CD8-positive, alpha-beta memory T cell (primary cell): Measurements from ENCODE around the gene AZIN2. TPM values are rescaled to one million over a fixed set of nuclear protein-coding genes. Genes with fewer than 3 reads are reported as not detected.

Experiments
- CTCF ChIA-PET: fragments of 350-600 bp; sonication (Branson Sonifier 250); formaldehyde crosslinking; loops from one replicate; lab custom pipeline; 2021; ENCODE audit warnings: antibody characterized with exemption; lab: Charles Lee
- POLR2A ChIA-PET: fragments of 350-600 bp; sonication (Branson Sonifier 250); formaldehyde crosslinking; loops from one replicate; lab custom pipeline; 2021; ENCODE audit warnings: antibody characterized with exemption; lab: Charles Lee
- DNase-seq, 5 donors: peaks; one replicate each; pipeline versions ENCODE4 v3.0.0 to v3.0.0-alpha.2; 2020 to 2022; ENCODE audit warnings: mixed read lengths in 1 of 5
- H3K27ac ChIP-seq: one replicate; pipeline ENCODE4 v1.7.0; 2013; ENCODE audit warnings: low read depth, mild to moderate bottlenecking, low read length, moderate library complexity
- H3K27me3 ChIP-seq: 2 replicates; pipeline ENCODE4 v1.7.0; 2013; ENCODE audit warnings: low read length, mild to moderate bottlenecking; ENCODE audit not compliant: insufficient read depth, poor library complexity, severe bottlenecking
- H3K36me3 ChIP-seq: 2 replicates; pipeline ENCODE4 v1.7.0; 2013; ENCODE audit warnings: mild to moderate bottlenecking, low read length, moderate library complexity; ENCODE audit not compliant: insufficient read depth
- H3K4me1 ChIP-seq: 2 replicates; pipeline ENCODE4 v1.7.0; 2013; ENCODE audit warnings: mild to moderate bottlenecking, low read length, moderate library complexity; ENCODE audit not compliant: insufficient read depth
- H3K4me3 ChIP-seq: 2 replicates; pipeline ENCODE4 v1.7.0; 2013; ENCODE audit warnings: mild to moderate bottlenecking, low read length
- H3K9me3 ChIP-seq: 2 replicates; pipeline ENCODE4 v1.7.0; 2013; ENCODE audit warnings: mild to moderate bottlenecking, low read length
- H3K27ac Mint-ChIP-seq, 8 donors: one replicate each; pipeline ENCODE4 v1.8.0; 2020 to 2021; ENCODE audit warnings: mixed read lengths in 8 of 8, mild to moderate bottlenecking in 6 of 8, inconsistent platforms in 3 of 8, moderate library complexity in 3 of 8
- H3K27me3 Mint-ChIP-seq, 2 donors: one replicate each; pipeline ENCODE4 v1.8.0; 2020 to 2021; ENCODE audit warnings: mixed read lengths in 2 of 2, mild to moderate bottlenecking in 1 of 2, moderate library complexity in 1 of 2
- H3K36me3 Mint-ChIP-seq, 3 donors: one replicate each; pipeline ENCODE4 v1.8.0; 2020 to 2021; ENCODE audit warnings: mixed read lengths in 3 of 3, inconsistent platforms in 1 of 3, mild to moderate bottlenecking in 1 of 3
- H3K4me1 Mint-ChIP-seq, 3 donors: one replicate each; pipeline ENCODE4 v1.8.0; 2020 to 2021; ENCODE audit warnings: mixed read lengths in 3 of 3, inconsistent platforms in 1 of 3, mild to moderate bottlenecking in 1 of 3
- H3K4me3 Mint-ChIP-seq, 7 donors: one replicate each; pipeline ENCODE4 v1.8.0; 2020 to 2021; ENCODE audit warnings: mixed read lengths in 7 of 7, mild to moderate bottlenecking in 6 of 7, moderate library complexity in 4 of 7, inconsistent platforms in 2 of 7
- H3K9me3 Mint-ChIP-seq, 5 donors: one replicate each; pipeline ENCODE4 v1.8.0; 2020 to 2022; ENCODE audit warnings: mixed read lengths in 5 of 5, mild to moderate bottlenecking in 3 of 5, moderate library complexity in 2 of 5, inconsistent platforms in 1 of 5
- polyA plus RNA-seq: library from polyadenylated mRNA; unstranded; fragments of 300-500 nt; fragmentation: Illumina TruSeq; gene quantifications from one replicate; pipeline ENCODE4 v1.2.3, GENCODE V29; 2021
- total RNA-seq, 2 experiments: library from RNA; stranded (reverse); gene quantifications; one replicate each; pipeline ENCODE4 v1.2.3, GENCODE V29; 2021

AZIN2 gene
- total and polyA plus RNA-seq, 3 experiments from 2014 or later: 2.1 to 4.9 (median 2.5) TPM

DNA sequence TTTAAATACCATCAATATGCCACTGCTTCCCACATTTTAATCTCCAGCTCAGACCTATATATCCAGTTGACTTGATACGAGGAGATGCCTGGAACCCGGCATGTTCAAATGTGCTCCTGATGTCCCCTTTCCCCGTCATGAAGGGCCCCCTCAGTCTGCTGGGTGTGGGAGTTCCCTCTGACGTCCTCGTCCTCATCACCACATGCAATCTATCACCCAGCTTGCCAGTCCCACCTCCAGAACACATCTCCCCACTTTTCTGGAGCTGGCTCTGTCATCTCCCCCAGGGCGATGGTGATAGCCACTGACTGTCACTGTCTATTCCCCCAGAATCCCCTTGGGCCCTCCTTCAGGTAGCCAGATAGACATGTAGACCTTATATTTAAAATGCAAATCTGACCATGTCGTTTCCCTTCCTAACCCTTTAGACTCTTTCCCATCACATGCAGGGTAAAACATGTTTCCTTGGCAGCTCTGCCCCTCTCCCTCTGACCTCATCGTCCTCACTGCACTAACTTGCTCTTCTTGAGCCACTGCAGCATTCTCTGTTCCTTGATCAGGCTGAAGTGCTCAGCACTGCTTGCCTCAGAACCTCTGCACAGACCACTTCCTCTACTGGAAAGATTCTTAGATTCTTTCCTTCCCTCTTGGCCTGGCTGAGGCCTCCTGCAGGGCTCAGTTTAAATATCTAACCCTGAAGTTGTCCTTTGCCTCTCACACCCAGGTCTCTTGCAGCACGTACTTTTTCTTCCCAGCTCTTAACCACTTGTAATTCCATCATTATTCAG is 7.4 kb downstream of the AZIN2 start:
- Mint-ChIP-seq H3K9me3 (no peaks in the 10 kb centered on the region), H3K4me3 (peak overlapping the region in 5 of 7 donors; percentile 5 to 76 (median 34)), H3K36me3 (peaks cover 0 to 2% (median 0%) of the 10 kb centered on the region in 3 donors), H3K4me1 (peaks cover 15 to 34% (median 22%) of the 10 kb centered on the region in 3 donors), H3K27me3 (no peaks in the 10 kb centered on the region), H3K27ac (peak overlapping the region; percentile 15 to 93 (median 82))
- Histone ChIP-seq H3K4me3 (no peak overlapping the region), H3K36me3 (no peaks in the 10 kb centered on the region), H3K9me3 (no peaks in the 10 kb centered on the region), H3K27me3 (no peaks in the 10 kb centered on the region), H3K27ac (no peak overlapping the region), H3K4me1 (peaks cover 17% of the 10 kb centered on the region)
- CTCF ChIA-PET: interaction anchor here (1.0 to 6.2 kb wide), 7 partner anchors 7 to 155 kb away, joined by 3 to 33 read pairs (median 4); no protein-coding TSS in a partner anchor
- POLR2A ChIA-PET: interaction anchor here (1.2 kb wide), 1 partner anchor 11 kb away, joined by 4 read pairs; no protein-coding TSS in a partner anchor
- no peak for DNase-seq

DNA sequence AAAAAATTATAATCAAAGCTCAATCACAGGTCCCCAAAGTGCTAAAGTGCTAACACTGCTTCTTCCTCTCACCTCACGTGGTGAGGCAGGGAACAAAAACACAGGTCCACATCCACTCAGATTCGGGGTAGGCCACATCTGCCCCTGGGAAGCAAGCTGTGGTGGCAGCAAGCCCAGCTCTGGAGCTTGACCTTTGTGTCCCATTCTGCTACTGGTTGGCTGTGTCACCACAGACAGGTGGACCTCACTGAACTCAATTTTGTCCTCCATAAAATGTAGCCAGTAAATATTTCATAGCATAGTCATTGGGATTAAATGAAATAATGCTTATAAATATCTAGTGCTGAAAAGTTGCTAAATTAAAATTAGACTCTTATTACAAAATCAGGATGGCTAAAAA is 8.5 kb downstream of the AZIN2 start:
- no peaks in the 10 kb centered on the region for H3K9me3 Mint-ChIP-seq
- H3K4me3 Mint-ChIP-seq: no peak overlapping the region
- Histone ChIP-seq H3K27me3 (no peaks in the 10 kb centered on the region), H3K36me3 (no peaks in the 10 kb centered on the region), H3K4me1 (peaks cover 17% of the 10 kb centered on the region), H3K27ac (no peak overlapping the region), H3K4me3 (no peak overlapping the region), H3K9me3 (no peaks in the 10 kb centered on the region)
- peaks cover 0 to 2% (median 0%) of the 10 kb centered on the region in 3 donors for H3K36me3 Mint-ChIP-seq
- ChIA-PET POLR2A (no interaction called here), CTCF (interaction anchor here (1.0 to 2.0 kb wide), 3 partner anchors 10 to 127 kb away, joined by 3 to 5 read pairs (median 4); no protein-coding TSS in a partner anchor)
- H3K4me1 Mint-ChIP-seq: peaks cover 15 to 33% (median 19%) of the 10 kb centered on the region in 3 donors
- peak overlapping the region in 1 of 8 donors; percentile 13 for H3K27ac Mint-ChIP-seq
- no peak for DNase-seq
- H3K27me3 Mint-ChIP-seq: no peaks in the 10 kb centered on the region

DNA sequence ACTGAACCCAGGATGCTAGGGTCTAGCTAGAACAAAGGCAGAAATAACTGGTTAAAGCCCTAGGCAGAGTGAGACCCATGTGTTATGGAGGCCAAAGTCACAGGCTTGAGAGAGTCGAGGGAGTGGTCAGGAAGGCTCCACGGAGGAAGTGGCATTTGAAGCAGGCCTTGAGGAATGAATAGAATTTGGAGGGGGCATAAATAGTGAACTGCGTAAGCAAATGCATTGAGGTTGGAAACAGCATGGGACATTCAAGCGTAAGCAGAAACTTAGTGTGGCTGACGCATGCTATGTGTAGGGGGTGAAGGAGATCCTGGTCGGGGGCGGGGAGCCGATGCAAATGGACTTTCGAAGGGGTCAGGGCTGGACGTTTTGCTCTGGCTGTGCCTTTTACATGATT is 11.5 kb downstream of the AZIN2 start:
- Mint-ChIP-seq H3K4me3 (no peak overlapping the region), H3K4me1 (peaks cover 30 to 48% (median 39%) of the 10 kb centered on the region in 3 donors), H3K9me3 (no peaks in the 10 kb centered on the region), H3K36me3 (peaks cover 0 to 2% (median 0%) of the 10 kb centered on the region in 3 donors), H3K27ac (peak overlapping the region in 1 of 8 donors; percentile 68), H3K27me3 (no peaks in the 10 kb centered on the region)
- no peaks in the 10 kb centered on the region for H3K36me3 ChIP-seq
- CTCF ChIA-PET: interaction anchor here (5.4 kb wide), 1 partner anchor 35 kb away, joined by 23 read pairs; no protein-coding TSS in a partner anchor
- H3K27ac ChIP-seq: no peak overlapping the region
- POLR2A ChIA-PET: no interaction called here
- no peak overlapping the region for H3K4me3 ChIP-seq
- DNase-seq: no peak
- no peaks in the 10 kb centered on the region for H3K27me3 ChIP-seq
- no peaks in the 10 kb centered on the region for H3K9me3 ChIP-seq
- H3K4me1 ChIP-seq: peaks cover 25% of the 10 kb centered on the region

DNA sequence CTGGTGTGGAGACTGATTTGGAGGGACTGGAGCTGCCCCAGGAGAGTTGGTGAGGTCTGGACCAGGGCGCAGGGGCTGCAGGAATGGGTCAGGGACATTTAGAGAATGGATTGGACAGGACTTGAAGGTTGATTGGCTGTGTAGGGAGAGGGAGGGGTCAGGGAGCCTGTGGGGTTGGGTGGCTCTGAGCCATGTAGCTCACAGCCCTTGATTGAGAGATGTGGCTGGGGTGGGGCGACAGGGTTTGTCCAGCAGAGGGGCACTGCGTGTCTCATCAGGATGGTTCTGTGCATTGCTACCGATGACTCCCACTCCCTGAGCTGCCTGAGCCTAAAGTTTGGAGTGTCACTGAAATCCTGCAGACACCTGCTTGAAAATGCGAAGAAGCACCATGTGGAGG is 12.1 kb downstream of the AZIN2 start:
- DNase-seq: no peak
- H3K27me3 ChIP-seq: no peaks in the 10 kb centered on the region
- no peak overlapping the region for H3K4me3 ChIP-seq
- Mint-ChIP-seq H3K4me3 (no peak overlapping the region), H3K4me1 (peaks cover 31 to 48% (median 41%) of the 10 kb centered on the region in 3 donors), H3K27ac (peak overlapping the region in 1 of 8 donors; percentile 91), H3K36me3 (peaks cover 0 to 2% (median 0%) of the 10 kb centered on the region in 3 donors), H3K9me3 (no peaks in the 10 kb centered on the region), H3K27me3 (no peaks in the 10 kb centered on the region)
- H3K36me3 ChIP-seq: no peaks in the 10 kb centered on the region
- H3K27ac ChIP-seq: no peak overlapping the region
- H3K4me1 ChIP-seq: peaks cover 25% of the 10 kb centered on the region
- POLR2A ChIA-PET: no interaction called here
- no peaks in the 10 kb centered on the region for H3K9me3 ChIP-seq
- CTCF ChIA-PET: interaction anchor here (5.4 kb wide), 1 partner anchor 34 kb away, joined by 23 read pairs; no protein-coding TSS in a partner anchor

DNA sequence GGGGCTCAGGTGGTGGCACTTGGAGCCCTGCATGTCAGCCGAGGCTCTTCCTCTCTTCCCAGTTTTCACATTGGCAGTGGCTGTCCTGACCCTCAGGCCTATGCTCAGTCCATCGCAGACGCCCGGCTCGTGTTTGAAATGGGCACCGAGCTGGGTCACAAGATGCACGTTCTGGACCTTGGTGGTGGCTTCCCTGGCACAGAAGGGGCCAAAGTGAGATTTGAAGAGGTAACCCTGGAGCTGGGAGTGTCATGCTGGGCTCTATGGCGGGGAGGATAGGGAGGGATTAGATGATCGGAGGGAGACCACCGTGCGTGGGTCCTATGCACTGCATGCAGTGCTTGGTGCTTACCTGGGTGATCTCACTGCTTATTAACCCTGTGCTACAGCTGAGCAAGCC is 13.5 kb downstream of the AZIN2 start:
- H3K36me3 Mint-ChIP-seq: peaks cover 0 to 2% (median 0%) of the 10 kb centered on the region in 3 donors
- H3K4me1 ChIP-seq: peaks cover 29% of the 10 kb centered on the region
- peaks cover 36 to 51% (median 45%) of the 10 kb centered on the region in 3 donors for H3K4me1 Mint-ChIP-seq
- H3K27me3 Mint-ChIP-seq: no peaks in the 10 kb centered on the region
- no peak for DNase-seq
- H3K27me3 ChIP-seq: no peaks in the 10 kb centered on the region
- peak overlapping the region in 1 of 8 donors; percentile 74 for H3K27ac Mint-ChIP-seq
- ChIA-PET CTCF (interaction anchor here (1.9 to 5.4 kb wide), 3 partner anchors 9 to 33 kb away, joined by 6 to 33 read pairs (median 23); no protein-coding TSS in a partner anchor), POLR2A (no interaction called here)
- H3K27ac ChIP-seq: no peak overlapping the region
- no peaks in the 10 kb centered on the region for H3K9me3 ChIP-seq
- H3K9me3 Mint-ChIP-seq: no peaks in the 10 kb centered on the region
- no peak overlapping the region for H3K4me3 Mint-ChIP-seq
- no peaks in the 10 kb centered on the region for H3K36me3 ChIP-seq
- no peak overlapping the region for H3K4me3 ChIP-seq

DNA sequence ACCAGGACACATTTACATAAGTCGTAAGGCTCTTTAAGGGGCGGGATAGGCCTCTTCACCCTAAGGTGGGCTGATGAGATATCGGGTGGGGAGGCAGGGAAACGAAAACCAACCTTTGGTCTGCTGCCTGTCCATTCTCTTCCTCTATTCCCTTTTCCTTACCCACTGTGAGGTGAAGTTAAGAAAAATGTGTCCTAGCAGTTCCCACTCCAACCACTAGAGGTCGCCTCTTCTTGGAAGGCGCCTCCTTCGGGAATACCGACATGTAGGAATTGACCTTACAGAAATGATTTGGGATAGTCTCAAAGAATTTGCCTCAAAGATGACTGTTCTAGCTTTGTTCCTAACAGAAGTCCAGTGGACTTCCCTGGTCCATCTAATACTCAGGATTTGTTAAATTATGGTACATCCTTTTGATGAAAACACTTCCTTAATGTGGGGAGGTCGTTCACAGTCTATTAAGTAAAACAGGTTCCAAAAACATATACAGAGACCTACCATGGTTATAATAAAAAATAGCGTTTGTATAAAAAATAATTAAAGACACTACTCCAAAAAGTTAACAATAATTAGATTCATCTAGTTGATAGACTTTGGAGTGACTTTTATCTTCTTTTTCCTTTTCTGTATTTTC is 14.1 kb downstream of the AZIN2 start:
- no peaks in the 10 kb centered on the region for H3K27me3 ChIP-seq
- H3K27ac Mint-ChIP-seq: no peak overlapping the region

DNA sequence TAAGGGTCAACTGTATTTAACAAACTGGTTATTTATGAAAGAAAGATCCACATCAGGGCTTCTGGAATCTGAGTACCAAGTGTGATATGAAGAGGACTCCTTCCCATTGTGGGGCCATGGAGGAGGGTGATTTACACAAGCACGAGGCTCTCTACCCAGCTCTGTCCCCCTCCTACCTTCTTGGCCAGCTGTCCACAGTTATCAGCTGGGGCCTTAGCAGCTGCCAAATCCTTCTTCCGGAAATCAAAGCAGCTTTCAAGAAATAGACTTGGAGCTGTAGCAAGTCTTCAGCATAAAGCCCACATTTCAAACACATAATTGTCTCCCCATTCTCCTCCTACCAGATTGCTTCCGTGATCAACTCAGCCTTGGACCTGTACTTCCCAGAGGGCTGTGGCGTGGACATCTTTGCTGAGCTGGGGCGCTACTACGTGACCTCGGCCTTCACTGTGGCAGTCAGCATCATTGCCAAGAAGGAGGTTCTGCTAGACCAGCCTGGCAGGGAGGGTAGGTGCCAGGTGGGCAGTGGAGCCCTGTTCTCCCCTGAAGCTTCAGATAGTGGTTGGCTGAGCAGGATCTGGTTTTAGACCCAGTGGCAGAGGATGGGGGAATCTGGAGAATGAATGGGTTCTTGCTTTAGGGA is 15.5 kb downstream of the AZIN2 start:
- Mint-ChIP-seq H3K9me3 (no peaks in the 10 kb centered on the region), H3K27me3 (no peaks in the 10 kb centered on the region), H3K27ac (peak overlapping the region in 7 of 8 donors; percentile 17 to 94 (median 51)), H3K4me3 (peak overlapping the region in 2 of 7 donors; percentile 8 to 20), H3K36me3 (no peaks in the 10 kb centered on the region), H3K4me1 (peaks cover 47 to 67% (median 58%) of the 10 kb centered on the region in 3 donors)
- peaks cover 48% of the 10 kb centered on the region for H3K4me1 ChIP-seq
- ChIA-PET POLR2A (no interaction called here), CTCF (interaction anchor here (1.3 to 5.4 kb wide), 5 partner anchors 8 to 85 kb away, joined by 3 to 33 read pairs (median 5); partner anchors contain the start of genes AZIN2 and TRIM62)
- no peak overlapping the region for H3K27ac ChIP-seq
- no peak overlapping the region for H3K4me3 ChIP-seq
- no peaks in the 10 kb centered on the region for H3K27me3 ChIP-seq
- no peaks in the 10 kb centered on the region for H3K9me3 ChIP-seq
- DNase-seq: no peak
- no peaks in the 10 kb centered on the region for H3K36me3 ChIP-seq

More for the DNA sequence above, 14.1 kb downstream of the AZIN2 start:
- Histone ChIP-seq H3K4me3 (no peak overlapping the region), H3K36me3 (no peaks in the 10 kb centered on the region), H3K4me1 (peaks cover 35% of the 10 kb centered on the region), H3K27ac (no peak overlapping the region), H3K9me3 (no peaks in the 10 kb centered on the region)
- Mint-ChIP-seq H3K27me3 (no peaks in the 10 kb centered on the region), H3K4me3 (no peak overlapping the region), H3K4me1 (peaks cover 40 to 53% (median 46%) of the 10 kb centered on the region in 3 donors), H3K9me3 (no peaks in the 10 kb centered on the region), H3K36me3 (peaks cover 0 to 2% (median 0%) of the 10 kb centered on the region in 3 donors)
- ChIA-PET POLR2A (no interaction called here), CTCF (interaction anchor here (0.9 to 5.4 kb wide), 9 partner anchors 10 to 201 kb away, joined by 3 to 33 read pairs (median 5); partner anchors contain the start of gene AZIN2)
- peak in 3 of 5 donors; percentile 10 to 57 (median 23) for DNase-seq
